Measurements from ENCODE around the gene LRRC36. TPM values are rescaled to one million over a fixed set of nuclear protein-coding genes. Genes with fewer than 3 reads are reported as not detected.

LRRC36 gene
- total RNA-seq, 3 donors from 2014 or later (not counting 1 experiment from before 2014, with no cell fraction given), result not detected

DNA sequence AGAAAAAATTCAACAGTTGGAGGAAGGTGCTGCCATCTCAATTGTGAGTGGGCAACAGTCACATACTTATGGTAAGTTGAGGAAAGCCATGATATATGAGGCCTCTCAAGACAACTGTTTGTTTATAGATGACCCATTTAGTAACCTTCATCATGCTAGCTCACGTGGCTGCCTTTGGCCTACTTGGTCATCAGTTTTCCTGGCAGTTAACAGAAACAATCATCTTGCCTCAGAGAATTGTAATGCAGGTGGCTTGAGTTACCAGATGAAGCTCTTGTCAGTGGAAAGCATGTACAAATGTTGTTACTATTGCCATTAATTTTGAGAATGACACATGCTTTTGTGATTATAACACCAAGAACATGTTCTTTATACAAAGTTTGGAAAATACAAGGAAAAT, 52.0 kb downstream of the LRRC36 start:
- DNase-seq (no peak), ATAC-seq (no peak)
- no peak overlapping the region for H3K27ac Mint-ChIP-seq
- Histone ChIP-seq H3K27ac (ENCODE audit: low read length) (no peak overlapping the region), H3K27me3 (ENCODE audit: control insufficient read depth, insufficient read depth, low read length) (no peaks in the 10 kb centered on the region), H3K4me3 (ENCODE audit: low read length) (no peak overlapping the region), H3K36me3 (ENCODE audit: control insufficient read depth, insufficient read depth, low read length) (no peaks in the 10 kb centered on the region), H3K9me3 (ENCODE audit: control insufficient read depth, insufficient read depth, low read length) (no peaks in the 10 kb centered on the region), H3K4me1 (ENCODE audit: control insufficient read depth, insufficient read depth, low read length) (no peaks in the 10 kb centered on the region)
- H3K9me3 Mint-ChIP-seq, result no peaks in the 10 kb centered on the region
- H3K36me3 Mint-ChIP-seq, result no peaks in the 10 kb centered on the region
- no peaks in the 10 kb centered on the region for H3K27me3 Mint-ChIP-seq (ENCODE audit: low read depth in 2 of 2)
- TF ChIP-seq, protein P1, sequence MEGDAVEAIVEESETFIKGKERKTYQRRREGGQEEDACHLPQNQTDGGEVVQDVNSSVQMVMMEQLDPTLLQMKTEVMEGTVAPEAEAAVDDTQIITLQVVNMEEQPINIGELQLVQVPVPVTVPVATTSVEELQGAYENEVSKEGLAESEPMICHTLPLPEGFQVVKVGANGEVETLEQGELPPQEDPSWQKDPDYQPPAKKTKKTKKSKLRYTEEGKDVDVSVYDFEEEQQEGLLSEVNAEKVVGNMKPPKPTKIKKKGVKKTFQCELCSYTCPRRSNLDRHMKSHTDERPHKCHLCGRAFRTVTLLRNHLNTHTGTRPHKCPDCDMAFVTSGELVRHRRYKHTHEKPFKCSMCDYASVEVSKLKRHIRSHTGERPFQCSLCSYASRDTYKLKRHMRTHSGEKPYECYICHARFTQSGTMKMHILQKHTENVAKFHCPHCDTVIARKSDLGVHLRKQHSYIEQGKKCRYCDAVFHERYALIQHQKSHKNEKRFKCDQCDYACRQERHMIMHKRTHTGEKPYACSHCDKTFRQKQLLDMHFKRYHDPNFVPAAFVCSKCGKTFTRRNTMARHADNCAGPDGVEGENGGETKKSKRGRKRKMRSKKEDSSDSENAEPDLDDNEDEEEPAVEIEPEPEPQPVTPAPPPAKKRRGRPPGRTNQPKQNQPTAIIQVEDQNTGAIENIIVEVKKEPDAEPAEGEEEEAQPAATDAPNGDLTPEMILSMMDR (IDR thresholded peaks at IDR 0.05), result no peak
- no peak overlapping the region for H3K4me3 Mint-ChIP-seq
- whole genome bisulfite sequencing (ENCODE audit: insufficient coverage), result 90% methylated on average over 1 of the region's 1 CpG
- H3K4me1 Mint-ChIP-seq, result no peaks in the 10 kb centered on the region
- intact Hi-C loops (cut with micrococcal nuclease), result no loop called here

DNA sequence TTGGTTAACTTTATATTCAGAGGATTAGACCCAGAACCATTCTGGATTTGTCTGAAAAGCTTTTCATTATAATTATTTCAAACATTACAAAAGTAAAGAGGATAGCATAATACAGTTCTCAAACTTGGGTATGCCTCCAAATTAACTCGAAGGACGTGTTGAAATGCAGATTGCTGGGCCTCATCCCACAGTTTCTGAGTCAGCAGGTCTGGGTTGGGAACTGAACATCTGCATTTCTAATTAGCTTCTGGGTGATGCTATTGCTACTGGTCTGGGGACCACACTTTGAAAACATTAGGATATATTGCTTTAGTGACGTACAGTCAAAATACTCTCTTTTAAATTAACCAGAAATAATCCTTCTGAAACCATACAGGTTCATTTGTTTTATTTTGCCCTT, 56.7 kb downstream of the LRRC36 start:
- no peak overlapping the region for H3K27ac Mint-ChIP-seq
- no peaks in the 10 kb centered on the region for H3K36me3 Mint-ChIP-seq
- no peak for DNase-seq
- WGBS (ENCODE audit: insufficient coverage), result 90% methylated on average over 2 of the region's 3 CpGs
- TF ChIP-seq, protein P1 (IDR thresholded peaks at IDR 0.05), result no peak
- Histone ChIP-seq H3K27me3 (ENCODE audit: control insufficient read depth, insufficient read depth, low read length) (no peaks in the 10 kb centered on the region), H3K4me3 (ENCODE audit: low read length) (no peak overlapping the region), H3K27ac (ENCODE audit: low read length) (no peak overlapping the region), H3K4me1 (ENCODE audit: control insufficient read depth, insufficient read depth, low read length) (no peaks in the 10 kb centered on the region), H3K36me3 (ENCODE audit: control insufficient read depth, insufficient read depth, low read length) (no peaks in the 10 kb centered on the region), H3K9me3 (ENCODE audit: control insufficient read depth, insufficient read depth, low read length) (no peaks in the 10 kb centered on the region)
- intact Hi-C loops (cut with micrococcal nuclease), result no loop called here
- no peak overlapping the region for H3K4me3 Mint-ChIP-seq
- ATAC-seq, result no peak
- no peaks in the 10 kb centered on the region for H3K4me1 Mint-ChIP-seq
- peaks cover 0 to 5% of the 10 kb centered on the region in 2 donors for H3K27me3 Mint-ChIP-seq (ENCODE audit: low read depth in 2 of 2)
- H3K9me3 Mint-ChIP-seq, result no peaks in the 10 kb centered on the region

DNA sequence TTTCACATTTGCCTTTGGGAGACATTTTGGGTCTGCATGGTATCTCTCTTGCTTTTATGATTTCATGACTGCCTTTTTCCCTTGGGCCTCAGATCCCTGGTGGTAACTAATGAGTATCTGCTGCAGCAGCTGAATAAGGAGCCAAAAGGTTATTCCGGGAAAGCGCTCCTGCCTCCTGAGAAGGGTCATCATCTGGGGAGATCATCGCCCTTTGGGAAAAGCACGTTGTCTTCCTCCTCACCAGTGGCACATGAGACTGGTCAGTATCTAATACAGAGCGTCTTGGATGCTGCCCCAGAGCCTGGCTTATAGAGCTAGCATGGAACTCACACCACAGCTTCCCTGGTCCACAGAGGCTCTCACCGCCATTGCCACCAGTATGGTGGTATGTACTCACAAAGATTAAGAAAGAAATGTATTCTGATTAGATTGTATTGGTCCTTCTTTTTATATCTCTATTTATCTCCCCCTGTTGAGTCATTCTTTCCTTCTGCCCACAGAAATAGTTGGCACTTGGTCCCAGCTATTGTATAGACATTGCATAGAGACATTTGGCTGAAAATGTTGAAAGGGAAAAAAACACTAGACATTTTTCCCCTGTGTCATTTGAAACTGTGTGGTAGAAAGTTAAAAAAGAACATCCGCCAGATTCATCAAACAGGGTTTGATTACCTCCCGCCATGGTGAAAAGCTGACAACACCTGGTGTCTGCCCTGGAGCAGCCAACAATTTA, 58.3 kb downstream of the LRRC36 start:
- Mint-ChIP-seq H3K27ac (no peak overlapping the region), H3K9me3 (no peaks in the 10 kb centered on the region), H3K4me3 (no peak overlapping the region), H3K36me3 (no peaks in the 10 kb centered on the region), H3K4me1 (no peaks in the 10 kb centered on the region), H3K27me3 (ENCODE audit: low read depth in 2 of 2) (peaks cover 0 to 5% of the 10 kb centered on the region in 2 donors)
- DNase-seq (no peak), ATAC-seq (no peak)
- H3K27me3 ChIP-seq (ENCODE audit: control insufficient read depth, insufficient read depth, low read length), result no peaks in the 10 kb centered on the region
- TF ChIP-seq, protein P1 (IDR thresholded peaks at IDR 0.05), result no peak
- no peak overlapping the region for H3K4me3 ChIP-seq (ENCODE audit: low read length)
- intact Hi-C loops (cut with micrococcal nuclease), result no loop called here
- H3K4me1 ChIP-seq (ENCODE audit: control insufficient read depth, insufficient read depth, low read length), result peaks cover 6% of the 10 kb centered on the region
- H3K27ac ChIP-seq (ENCODE audit: low read length), result no peak overlapping the region
- no peaks in the 10 kb centered on the region for H3K36me3 ChIP-seq (ENCODE audit: control insufficient read depth, insufficient read depth, low read length)
- no peaks in the 10 kb centered on the region for H3K9me3 ChIP-seq (ENCODE audit: control insufficient read depth, insufficient read depth, low read length)
- whole genome bisulfite sequencing (ENCODE audit: insufficient coverage), result 95% methylated on average over 7 of the region's 8 CpGs
